Epithelial cell of esophagus (primary cell): ENCODE measurements around the gene DUT.

Source experiments
- DNase-seq: peaks from one replicate; pipeline ENCODE4 v3.0.0; 2010; ENCODE audit warnings: low read depth
- H3K4me3 ChIP-seq: 2 replicates; pipeline ENCODE4 v1.5.1; 2011; ENCODE audit warnings: mild to moderate bottlenecking, low read length, control low read depth
- TF ChIP-seq, protein P1 (sequence below): IDR thresholded peaks from 2 replicates; pipeline ENCODE4 v1.5.1; 2011; ENCODE audit warnings: low read depth, mild to moderate bottlenecking, low read length, control low read depth, inconsistent platforms; ENCODE audit not compliant: insufficient read depth; ENCODE audit errors: missing control alignments

Gene DUT

GRCh38 chr15:48330855-48331795, at the start of gene DUT:
Gene DUT, plus strand, starts transcription at chr15:48331429. Its CDS starts 87 bp downstream, at chr15:48331516.
- TF ChIP-seq, protein P1, sequence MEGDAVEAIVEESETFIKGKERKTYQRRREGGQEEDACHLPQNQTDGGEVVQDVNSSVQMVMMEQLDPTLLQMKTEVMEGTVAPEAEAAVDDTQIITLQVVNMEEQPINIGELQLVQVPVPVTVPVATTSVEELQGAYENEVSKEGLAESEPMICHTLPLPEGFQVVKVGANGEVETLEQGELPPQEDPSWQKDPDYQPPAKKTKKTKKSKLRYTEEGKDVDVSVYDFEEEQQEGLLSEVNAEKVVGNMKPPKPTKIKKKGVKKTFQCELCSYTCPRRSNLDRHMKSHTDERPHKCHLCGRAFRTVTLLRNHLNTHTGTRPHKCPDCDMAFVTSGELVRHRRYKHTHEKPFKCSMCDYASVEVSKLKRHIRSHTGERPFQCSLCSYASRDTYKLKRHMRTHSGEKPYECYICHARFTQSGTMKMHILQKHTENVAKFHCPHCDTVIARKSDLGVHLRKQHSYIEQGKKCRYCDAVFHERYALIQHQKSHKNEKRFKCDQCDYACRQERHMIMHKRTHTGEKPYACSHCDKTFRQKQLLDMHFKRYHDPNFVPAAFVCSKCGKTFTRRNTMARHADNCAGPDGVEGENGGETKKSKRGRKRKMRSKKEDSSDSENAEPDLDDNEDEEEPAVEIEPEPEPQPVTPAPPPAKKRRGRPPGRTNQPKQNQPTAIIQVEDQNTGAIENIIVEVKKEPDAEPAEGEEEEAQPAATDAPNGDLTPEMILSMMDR = no peak
- peak; percentile 79 for DNase-seq
- peak within 1 kb of the TSS; percentile 82 for H3K4me3 ChIP-seq

- TF ChIP-seq, protein P1 = no peak
- DNase-seq = no peak
- H3K4me3 ChIP-seq = no peak overlapping the region
These were observed 49.6 kb upstream of the DUT start for GRCh38 chr15:48281674-48282073.

GRCh38 chr15:48282216-48282615, 49.0 kb upstream of the DUT start:
- TF ChIP-seq, protein P1 = no peak
- no peak for DNase-seq
- H3K4me3 ChIP-seq = no peak overlapping the region

- H3K4me3 ChIP-seq = no peak overlapping the region
- TF ChIP-seq, protein P1 = no peak
- no peak for DNase-seq
These were observed 47.7 kb upstream of the DUT start for GRCh38 chr15:48283396-48284145.

DNA sequence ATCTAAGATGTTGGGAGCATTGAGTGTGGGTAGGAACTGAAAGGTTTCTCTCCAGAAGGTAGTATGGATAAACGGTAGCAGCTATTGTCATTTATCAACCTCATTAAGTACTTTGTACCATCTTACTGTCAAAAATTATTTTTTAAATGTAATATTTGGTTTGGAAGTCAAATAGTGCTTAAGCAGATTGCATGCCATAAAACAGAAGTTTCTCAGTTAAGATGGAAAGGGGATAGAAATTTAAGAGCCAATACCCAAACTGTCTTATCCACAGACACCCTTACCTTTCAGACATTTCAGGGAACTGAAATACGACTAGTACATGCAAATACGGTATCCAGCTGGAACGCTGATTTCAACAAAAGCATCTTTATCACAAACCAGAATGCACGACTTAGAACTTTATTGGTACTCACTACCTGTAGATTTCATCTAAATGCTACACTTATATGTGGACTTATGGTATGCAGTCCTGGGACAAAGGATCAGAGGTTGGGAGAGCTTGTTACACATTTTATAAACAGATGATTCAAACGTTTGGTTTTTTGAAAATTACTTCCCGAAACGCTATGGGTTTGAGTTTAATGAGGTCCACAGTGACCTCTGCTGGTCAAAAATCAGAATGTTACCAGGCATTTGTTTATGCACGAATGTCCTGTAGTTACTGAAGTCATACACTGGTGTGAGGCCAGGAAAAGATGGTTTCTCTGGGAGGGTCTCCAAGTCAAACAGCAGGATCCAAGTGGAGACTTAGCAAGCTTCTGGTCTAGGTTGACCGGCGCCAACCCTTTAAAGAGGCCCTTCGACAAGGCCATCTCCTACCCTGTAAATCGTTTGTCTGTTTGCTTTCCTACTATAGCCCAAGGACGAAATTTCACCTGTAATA, 45.7 kb upstream of the DUT start:
- no peak overlapping the region for H3K4me3 ChIP-seq
- DNase-seq = peak; percentile 77
- TF ChIP-seq, protein P1 = peak; percentile 73

GRCh38 chr15:48289628-48290027, 41.6 kb upstream of the DUT start:
- H3K4me3 ChIP-seq = no peak overlapping the region
- TF ChIP-seq, protein P1 = no peak
- peak; percentile 33 for DNase-seq
